Keratinocyte (primary cell): ENCODE measurements around the gene ECHDC3. TPM values are rescaled to one million over a fixed set of nuclear protein-coding genes. Genes with fewer than 3 reads are reported as not detected.

Source experiments
- DNase-seq: peaks from one replicate; pipeline ENCODE4 v3.0.0-alpha.2; 2011; ENCODE audit warnings: low read depth, missing footprints, low spot score
- FAIRE-seq: peaks from 2 replicates; lab custom pipeline; 2011; peaks lifted over from hg19 to GRCh38; lab: Jason Lieb, UNC
- H2AFZ ChIP-seq: 2 replicates; pipeline ENCODE4 v1.6.0; 2012; ENCODE audit warnings: low read length, control low read depth, inconsistent platforms; ENCODE audit not compliant: control insufficient read depth
- H3K27ac ChIP-seq: 2 replicates; pipeline ENCODE4 v1.5.1; 2011; ENCODE audit warnings: low read length; ENCODE audit not compliant: control insufficient read depth, insufficient read depth
- H3K27me3 ChIP-seq: 3 replicates; pipeline ENCODE4 v1.6.0; 2011; ENCODE audit warnings: low read length; ENCODE audit not compliant: control insufficient read depth, insufficient read depth; ENCODE audit errors: extremely low read depth
- H3K36me3 ChIP-seq, 2 experiments: 2 replicates in 1 of 2; 3 replicates in 1 of 2; pipeline ENCODE4 v1.5.1; 2011; ENCODE audit warnings: low read length in 2 of 2, mild to moderate bottlenecking in 1 of 2; ENCODE audit not compliant: control insufficient read depth in 2 of 2, insufficient read depth in 2 of 2; ENCODE audit errors: extremely low read depth in 1 of 2
- H3K4me1 ChIP-seq: 3 replicates; pipeline ENCODE4 v1.5.1; 2011; ENCODE audit warnings: low read length; ENCODE audit not compliant: control insufficient read depth, insufficient read depth; ENCODE audit errors: extremely low read depth
- H3K4me2 ChIP-seq: 3 replicates; pipeline ENCODE4 v1.6.0; 2011; ENCODE audit warnings: low read depth, low read length; ENCODE audit not compliant: control insufficient read depth, insufficient read depth; ENCODE audit errors: extremely low read depth
- H3K4me3 ChIP-seq, 3 experiments: fragments of 200-600 bp in 1 of 3; sonication (generic) in 1 of 3; 2 replicates in 2 of 3; 3 replicates in 1 of 3; pipeline ENCODE4 v1.5.1; 2011 to 2016; ENCODE audit warnings: low read length in 3 of 3, mild to moderate bottlenecking in 3 of 3, control low read depth in 2 of 3, inconsistent platforms in 1 of 3, low read depth in 1 of 3, mixed read lengths in 1 of 3, mixed run types in 1 of 3, moderate library complexity in 1 of 3; ENCODE audit not compliant: control insufficient read depth in 2 of 3, insufficient read depth in 2 of 3; ENCODE audit errors: extremely low read depth in 1 of 3
- H3K79me2 ChIP-seq: 2 replicates; pipeline ENCODE4 v1.6.0; 2012; ENCODE audit warnings: low read length; ENCODE audit not compliant: control insufficient read depth, insufficient read depth
- H3K9ac ChIP-seq: 3 replicates; pipeline ENCODE4 v1.6.0; 2011; ENCODE audit warnings: low read length; ENCODE audit not compliant: control insufficient read depth, insufficient read depth; ENCODE audit errors: extremely low read depth
- H3K9me1 ChIP-seq: 3 replicates; pipeline ENCODE4 v1.6.0; 2011; ENCODE audit warnings: low read length; ENCODE audit not compliant: control insufficient read depth, insufficient read depth; ENCODE audit errors: extremely low read depth
- H3K9me3 ChIP-seq: 2 replicates; pipeline ENCODE4 v1.5.1; 2012; ENCODE audit warnings: low read depth, low read length; ENCODE audit not compliant: control insufficient read depth
- H4K20me1 ChIP-seq: 3 replicates; pipeline ENCODE4 v1.6.0; 2011; ENCODE audit warnings: low read length; ENCODE audit not compliant: control insufficient read depth, insufficient read depth; ENCODE audit errors: extremely low read depth
- EZH2 ChIP-seq: IDR thresholded peaks from one replicate; pipeline ENCODE4 v1.6.1; 2012; ENCODE audit warnings: inconsistent platforms, mild to moderate bottlenecking, low read length, moderate library complexity
- dilution Hi-C: fragments of 300-500 bp; cut with MboI; formaldehyde crosslinking; loops from one replicate; pipeline ENCODE4 v1.7.0; 2020; ENCODE audit warnings: low sequenced_read_pairs; ENCODE audit not compliant: extremely low pct_ligation_motif_present
- polyA plus RNA-seq, 5 experiments: library from polyadenylated mRNA; depleted of rRNA in 3 of 5; stranded (reverse) in 3 of 5; stranded (forward) in 1 of 5; unstranded in 1 of 5; fragments of >200 nt; gene quantifications; 1 replicate in 1 of 5; 2 replicates in 3 of 5; 3 replicates in 1 of 5; pipeline versions ENCODE4 v1.2.1 to v1.2.3, GENCODE V29; 2011 to 2012; ENCODE audit warnings: missing spikeins in 2 of 5, low read depth in 1 of 5, low replicate concordance in 1 of 5
- TF ChIP-seq, protein P1 (sequence below), 3 experiments: IDR thresholded peaks in 1 of 3; conservative IDR thresholded peaks in 1 of 3; optimal IDR thresholded peaks in 1 of 3; 2 replicates in 2 of 3; 3 replicates in 1 of 3; pipeline versions ENCODE3 to v1.5.1; 2011; ENCODE audit warnings: low read length in 3 of 3, mild to moderate bottlenecking in 3 of 3, moderate library complexity in 2 of 3, control low read depth in 1 of 3, inconsistent platforms in 1 of 3; ENCODE audit not compliant: insufficient read depth in 2 of 3; ENCODE audit errors: extremely low read depth in 1 of 3

Gene ECHDC3
- polyA plus RNA-seq, 1 donor (not counting 4 experiments of a cell fraction or from before 2014, with no cell fraction given) = 3.5 TPM

DNA sequence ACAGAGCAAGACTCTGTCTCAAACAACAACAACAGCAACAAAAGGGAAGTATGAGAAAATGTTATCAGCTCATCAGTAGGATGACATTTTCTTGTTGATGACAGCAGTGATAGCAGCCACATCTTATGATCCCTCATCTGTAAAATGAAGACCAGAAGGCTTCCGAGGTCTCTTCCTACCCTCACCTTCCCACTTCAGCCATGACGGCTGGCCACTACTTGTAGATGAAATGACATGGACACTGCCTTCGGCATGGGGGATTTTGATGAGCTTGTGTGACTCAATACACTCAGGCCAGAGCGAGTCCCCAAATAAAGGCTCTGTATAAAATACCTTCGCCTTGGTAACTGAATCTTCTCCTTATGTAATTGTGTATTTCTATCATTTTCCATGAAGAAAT is 6.7 kb downstream of the ECHDC3 start:
- Histone ChIP-seq H3K36me3 (no peaks in the 10 kb centered on the region), H3K27ac (no peak overlapping the region), H2AFZ (no peak overlapping the region), H3K9ac (no peak overlapping the region), H3K9me3 (no peaks in the 10 kb centered on the region), H3K27me3 (no peaks in the 10 kb centered on the region), H3K79me2 (no peaks in the 10 kb centered on the region), H3K4me2 (no peak overlapping the region), H3K4me1 (peaks cover 7% of the 10 kb centered on the region), H3K9me1 (no peaks in the 10 kb centered on the region), H3K4me3 (no peak overlapping the region), H4K20me1 (no peaks in the 10 kb centered on the region)
- DNase-seq = no peak
- TF ChIP-seq, protein P1, sequence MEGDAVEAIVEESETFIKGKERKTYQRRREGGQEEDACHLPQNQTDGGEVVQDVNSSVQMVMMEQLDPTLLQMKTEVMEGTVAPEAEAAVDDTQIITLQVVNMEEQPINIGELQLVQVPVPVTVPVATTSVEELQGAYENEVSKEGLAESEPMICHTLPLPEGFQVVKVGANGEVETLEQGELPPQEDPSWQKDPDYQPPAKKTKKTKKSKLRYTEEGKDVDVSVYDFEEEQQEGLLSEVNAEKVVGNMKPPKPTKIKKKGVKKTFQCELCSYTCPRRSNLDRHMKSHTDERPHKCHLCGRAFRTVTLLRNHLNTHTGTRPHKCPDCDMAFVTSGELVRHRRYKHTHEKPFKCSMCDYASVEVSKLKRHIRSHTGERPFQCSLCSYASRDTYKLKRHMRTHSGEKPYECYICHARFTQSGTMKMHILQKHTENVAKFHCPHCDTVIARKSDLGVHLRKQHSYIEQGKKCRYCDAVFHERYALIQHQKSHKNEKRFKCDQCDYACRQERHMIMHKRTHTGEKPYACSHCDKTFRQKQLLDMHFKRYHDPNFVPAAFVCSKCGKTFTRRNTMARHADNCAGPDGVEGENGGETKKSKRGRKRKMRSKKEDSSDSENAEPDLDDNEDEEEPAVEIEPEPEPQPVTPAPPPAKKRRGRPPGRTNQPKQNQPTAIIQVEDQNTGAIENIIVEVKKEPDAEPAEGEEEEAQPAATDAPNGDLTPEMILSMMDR (optimal IDR thresholded peaks at IDR 0.05 in 1 of 3, IDR thresholded peaks at IDR 0.05 in 1 of 3, conservative IDR thresholded peaks at IDR 0.05 in 1 of 3; ENCODE audit: extremely low read depth in 1 of 3, insufficient read depth in 2 of 3, low read length in 3 of 3) = no peak
- TF ChIP-seq EZH2 = no peak
- no peak for FAIRE-seq
- dilution Hi-C loops = no loop called here

DNA sequence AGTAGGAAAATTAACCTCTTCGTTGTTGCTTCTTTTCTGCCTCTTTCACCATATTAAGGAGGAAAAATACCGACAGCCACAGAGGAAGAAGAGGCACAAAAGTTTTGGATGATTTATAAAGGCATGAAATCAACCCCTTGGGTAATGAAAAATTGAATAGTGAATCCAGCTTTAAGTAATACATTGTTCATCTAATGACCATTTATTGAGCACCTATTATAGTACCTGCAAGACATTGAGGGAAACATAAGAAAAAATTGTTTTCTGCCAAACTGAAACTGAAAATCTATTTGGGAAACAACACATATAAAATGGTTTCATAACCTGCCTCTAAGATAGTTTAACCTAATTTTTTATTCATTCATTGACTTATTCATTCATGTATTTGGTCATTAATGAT is 8.2 kb downstream of the ECHDC3 start:
- dilution Hi-C loops = loop anchor here (25.0 kb wide), 1 partner anchor 213 kb away; no protein-coding TSS in a partner anchor
- peaks cover 7% of the 10 kb centered on the region for H3K4me1 ChIP-seq
- no peak for FAIRE-seq

More for the DNA sequence above, 8.2 kb downstream of the ECHDC3 start:
- H3K4me3 ChIP-seq = no peak overlapping the region
- H3K79me2 ChIP-seq = no peaks in the 10 kb centered on the region
- no peak overlapping the region for H3K4me2 ChIP-seq
- no peak overlapping the region for H3K9ac ChIP-seq
- no peaks in the 10 kb centered on the region for H3K9me3 ChIP-seq
- H2AFZ ChIP-seq = no peak overlapping the region
- TF ChIP-seq, protein P1 (optimal IDR thresholded peaks at IDR 0.05 in 1 of 3, IDR thresholded peaks at IDR 0.05 in 1 of 3, conservative IDR thresholded peaks at IDR 0.05 in 1 of 3; ENCODE audit: extremely low read depth in 1 of 3, insufficient read depth in 2 of 3, low read length in 3 of 3) = no peak
- no peak for TF ChIP-seq EZH2
- H3K27me3 ChIP-seq = no peaks in the 10 kb centered on the region
- no peaks in the 10 kb centered on the region for H4K20me1 ChIP-seq
- H3K9me1 ChIP-seq = no peaks in the 10 kb centered on the region
- no peak for DNase-seq
- H3K27ac ChIP-seq = no peak overlapping the region
- H3K36me3 ChIP-seq = no peaks in the 10 kb centered on the region
